ENCODE results near the gene DGKD. TPM values are rescaled to one million over a fixed set of nuclear protein-coding genes. Genes with fewer than 3 reads are reported as not detected.

DGKD gene
- total RNA-seq, 1 experiment from 2014 or later, result 105 TPM

- DNase-seq, result no peak
- Histone ChIP-seq H3K9me3 (no peaks in the 10 kb centered on the region), H3K4me3 (ENCODE audit: low read depth, low read length) (no peak overlapping the region), H3K36me3 (ENCODE audit: control insufficient read depth, insufficient read depth, low read length) (no peaks in the 10 kb centered on the region), H3K27me3 (replicated peaks; ENCODE audit: control insufficient read depth, insufficient read depth, low read length) (no peaks in the 10 kb centered on the region), H3K4me1 (peaks cover 19% of the 10 kb centered on the region)
- TF ChIP-seq CTCF (IDR thresholded peaks at IDR 0.05; ENCODE audit: insufficient read depth in 1 of 2, low read depth in 1 of 2, low read length in 1 of 2, severe bottlenecking in 1 of 2, unreplicated experiment in 1 of 2), result no peak
- H3K27me3 Mint-ChIP-seq (ENCODE audit: insufficient read depth, unreplicated experiment), result no peaks in the 10 kb centered on the region
- no peaks in the 10 kb centered on the region for H3K9me3 Mint-ChIP-seq (ENCODE audit: unreplicated experiment)
- ChIA-PET CTCF (interaction anchor here (0.6 kb wide), 1 partner anchor 83 kb away, joined by 3 read pairs; no protein-coding TSS in a partner anchor), POLR2A (no interaction called here)
- H3K27ac Mint-ChIP-seq (ENCODE audit: unreplicated experiment), result peak overlapping the region; percentile 35
- H3K4me1 Mint-ChIP-seq (ENCODE audit: low read depth, unreplicated experiment), result peaks cover 28% of the 10 kb centered on the region
- no TSS peak for BruUV-seq (replicated peaks)
- H3K36me3 Mint-ChIP-seq (ENCODE audit: insufficient read depth, unreplicated experiment), result peaks cover 69% of the 10 kb centered on the region
- H3K4me3 Mint-ChIP-seq (ENCODE audit: unreplicated experiment), result no peak overlapping the region
- intact Hi-C loops (cut with micrococcal nuclease; ENCODE audit: unreplicated experiment), result no loop called here
Observed at GRCh38 chr2:233419602-233420391, 65.5 kb downstream of the DGKD start.

- peak overlapping the region; percentile 86 for H3K27ac Mint-ChIP-seq (ENCODE audit: unreplicated experiment)
- TF ChIP-seq CTCF (IDR thresholded peaks at IDR 0.05; ENCODE audit: insufficient read depth in 1 of 2, low read depth in 1 of 2, low read length in 1 of 2, severe bottlenecking in 1 of 2, unreplicated experiment in 1 of 2), result no peak
- peaks cover 19% of the 10 kb centered on the region for H3K4me1 ChIP-seq
- H3K4me3 Mint-ChIP-seq (ENCODE audit: unreplicated experiment), result peak overlapping the region; percentile 28
- H3K4me3 ChIP-seq (ENCODE audit: low read depth, low read length), result no peak overlapping the region
- no peaks in the 10 kb centered on the region for H3K36me3 ChIP-seq (ENCODE audit: control insufficient read depth, insufficient read depth, low read length)
- BruUV-seq (replicated peaks), result no TSS peak
- H3K9me3 Mint-ChIP-seq (ENCODE audit: unreplicated experiment), result no peaks in the 10 kb centered on the region
- peaks cover 28% of the 10 kb centered on the region for H3K4me1 Mint-ChIP-seq (ENCODE audit: low read depth, unreplicated experiment)
- peaks cover 70% of the 10 kb centered on the region for H3K36me3 Mint-ChIP-seq (ENCODE audit: insufficient read depth, unreplicated experiment)
- H3K27me3 ChIP-seq (replicated peaks; ENCODE audit: control insufficient read depth, insufficient read depth, low read length), result no peaks in the 10 kb centered on the region
- ChIA-PET CTCF (interaction anchor here (0.7 kb wide), 1 partner anchor 13 kb away, joined by 3 read pairs; no protein-coding TSS in a partner anchor), POLR2A (interaction anchor here (0.6 kb wide), 1 partner anchor 48 kb away, joined by 4 read pairs; no protein-coding TSS in a partner anchor)
- no peak for DNase-seq
- H3K9me3 ChIP-seq, result no peaks in the 10 kb centered on the region
- intact Hi-C loops (cut with micrococcal nuclease; ENCODE audit: unreplicated experiment), result no loop called here
- no peaks in the 10 kb centered on the region for H3K27me3 Mint-ChIP-seq (ENCODE audit: insufficient read depth, unreplicated experiment)
Observed at GRCh38 chr2:233421091-233421816, 67.0 kb downstream of the DGKD start.

- H3K4me3 Mint-ChIP-seq (ENCODE audit: unreplicated experiment), result peak overlapping the region; percentile 28
- peaks cover 28% of the 10 kb centered on the region for H3K4me1 Mint-ChIP-seq (ENCODE audit: low read depth, unreplicated experiment)
- no peaks in the 10 kb centered on the region for H3K27me3 ChIP-seq (replicated peaks; ENCODE audit: control insufficient read depth, insufficient read depth, low read length)
- no TSS peak for BruUV-seq (replicated peaks)
- ChIA-PET POLR2A (interaction anchor here (0.6 kb wide), 1 partner anchor 48 kb away, joined by 4 read pairs; no protein-coding TSS in a partner anchor), CTCF (interaction anchor here (0.7 kb wide), 1 partner anchor 14 kb away, joined by 3 read pairs; no protein-coding TSS in a partner anchor)
- DNase-seq, result peak; percentile 57 to 77
- no peaks in the 10 kb centered on the region for H3K9me3 Mint-ChIP-seq (ENCODE audit: unreplicated experiment)
- no peak for TF ChIP-seq CTCF (IDR thresholded peaks at IDR 0.05; ENCODE audit: insufficient read depth in 1 of 2, low read depth in 1 of 2, low read length in 1 of 2, severe bottlenecking in 1 of 2, unreplicated experiment in 1 of 2)
- peaks cover 74% of the 10 kb centered on the region for H3K36me3 Mint-ChIP-seq (ENCODE audit: insufficient read depth, unreplicated experiment)
- no peak overlapping the region for H3K4me3 ChIP-seq (ENCODE audit: low read depth, low read length)
- no peaks in the 10 kb centered on the region for H3K9me3 ChIP-seq
- H3K36me3 ChIP-seq (ENCODE audit: control insufficient read depth, insufficient read depth, low read length), result no peaks in the 10 kb centered on the region
- intact Hi-C loops (cut with micrococcal nuclease; ENCODE audit: unreplicated experiment), result no loop called here
- peak overlapping the region; percentile 86 for H3K27ac Mint-ChIP-seq (ENCODE audit: unreplicated experiment)
- no peaks in the 10 kb centered on the region for H3K27me3 Mint-ChIP-seq (ENCODE audit: insufficient read depth, unreplicated experiment)
- peaks cover 19% of the 10 kb centered on the region for H3K4me1 ChIP-seq
Observed at GRCh38 chr2:233422050-233422639, 67.9 kb downstream of the DGKD start.

Measured in Caco-2 (cell line).